H1 (cell line): ENCODE data around the gene CNGB1.

Experiments used
- BRCA1 ChIP-seq: IDR thresholded peaks from 2 replicates; pipeline ENCODE4 v1.6.1; 2012; ENCODE audit warnings: low read depth, low read length, improper control_type of control experiment
- CBX5 ChIP-seq: fragments of 300-800, 300-1000 bp; sonication (generic); IDR thresholded peaks from 2 replicates; pipeline ENCODE4 v1.7.1; 2016; ENCODE audit warnings: antibody characterized with exemption, low read length, low read depth
- EP300 ChIP-seq, 2 experiments: IDR thresholded peaks; 1 replicate in 1 of 2; 2 replicates in 1 of 2; pipeline ENCODE4 v1.6.1; 2011 to 2012; ENCODE audit warnings: low read depth in 2 of 2, low read length in 2 of 2, mild to moderate bottlenecking in 2 of 2, borderline replicate concordance in 1 of 2, inconsistent platforms in 1 of 2, moderate library complexity in 1 of 2
- EZH2 ChIP-seq: fragments of 200-600 bp; sonication (generic); IDR thresholded peaks from 2 replicates; pipeline ENCODE4 v1.7.1; 2012; ENCODE audit warnings: low read depth, mild to moderate bottlenecking, moderate library complexity, low read length, inconsistent platforms; ENCODE audit not compliant: severe bottlenecking
- JUND ChIP-seq: IDR thresholded peaks from 2 replicates; pipeline ENCODE4 v1.6.1; 2011; ENCODE audit warnings: mild to moderate bottlenecking, improper control_type of control experiment, low read length
- KDM5A ChIP-seq: fragments of 200-600 bp; IDR thresholded peaks from 2 replicates; pipeline ENCODE4 v1.7.1; 2012; ENCODE audit warnings: mild to moderate bottlenecking, low read length, inconsistent platforms, mixed read lengths
- POLR2A ChIP-seq, 2 experiments: IDR thresholded peaks; 1 replicate in 1 of 2; 2 replicates in 1 of 2; pipeline ENCODE4 v1.6.1; 2011; ENCODE audit warnings: low read depth in 2 of 2, low read length in 2 of 2, mild to moderate bottlenecking in 2 of 2; ENCODE audit errors: control extremely low read depth in 1 of 2
- POLR2AphosphoS5 ChIP-seq: IDR thresholded peaks from 2 replicates; pipeline ENCODE4 v1.6.1; 2011; ENCODE audit warnings: low read depth, low read length
- RAD21 ChIP-seq, 2 experiments: IDR thresholded peaks in 1 of 2; conservative IDR thresholded peaks in 1 of 2; 2 replicates each; pipeline ENCODE4 v1.6.1; 2011; ENCODE audit warnings: low read depth in 2 of 2, low read length in 2 of 2, improper control_type of control experiment in 1 of 2, inconsistent platforms in 1 of 2, mild to moderate bottlenecking in 1 of 2, moderate library complexity in 1 of 2
- TF ChIP-seq, protein P1 (sequence below), 3 experiments: IDR thresholded peaks; 1 replicate in 2 of 3; 2 replicates in 1 of 3; pipeline versions ENCODE4 v1.5.1 to v1.6.1; 2011; ENCODE audit warnings: low read length in 3 of 3, mild to moderate bottlenecking in 3 of 3, inconsistent platforms in 2 of 3, low read depth in 1 of 3, moderate library complexity in 1 of 3; ENCODE audit not compliant: insufficient read depth in 1 of 3; ENCODE audit errors: control extremely low read depth in 1 of 3
- TF ChIP-seq, protein P2 (sequence below): IDR thresholded peaks from 2 replicates; pipeline ENCODE4 v1.6.1; 2012; ENCODE audit warnings: inconsistent platforms
- TF ChIP-seq, protein P3 (sequence below): IDR thresholded peaks from 2 replicates; pipeline ENCODE4 v1.6.1; 2011; ENCODE audit warnings: low read length, improper control_type of control experiment

DNA sequence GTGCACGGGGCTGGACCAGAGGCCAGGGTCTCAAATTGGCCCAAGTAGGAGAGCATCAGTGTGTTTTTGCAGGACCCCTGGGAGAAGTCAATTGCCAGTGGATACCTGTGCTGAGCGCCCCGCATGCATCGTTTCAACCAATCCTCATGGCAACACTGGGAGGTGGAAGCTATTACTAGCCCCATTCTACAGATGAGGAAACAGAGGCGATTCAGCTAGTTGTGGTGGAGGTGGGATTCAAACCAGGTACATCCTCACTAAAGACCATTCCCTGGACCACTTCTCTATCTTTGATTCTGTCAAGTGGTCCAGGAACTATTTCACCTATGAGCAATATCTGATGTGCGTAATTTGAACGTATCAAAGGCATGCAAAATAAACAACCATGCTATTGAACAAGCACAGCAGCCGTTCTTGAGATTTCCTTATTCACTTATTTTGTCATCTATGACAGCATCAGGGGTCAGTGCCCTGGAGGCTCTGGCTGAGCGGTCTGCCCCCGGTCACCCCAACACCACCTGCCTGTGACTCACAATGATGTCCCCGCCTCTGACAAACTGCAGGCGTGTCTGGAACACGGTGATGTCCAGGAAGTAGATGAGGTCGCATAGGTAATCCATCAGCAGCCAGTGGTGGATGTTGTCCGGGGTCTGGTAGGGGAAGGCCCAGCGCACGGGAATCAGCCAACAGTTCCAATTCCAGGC, 54.0 kb downstream of the CNGB1 start:
- no peak for TF ChIP-seq POLR2A (IDR thresholded peaks at IDR 0.05; ENCODE audit: control extremely low read depth in 1 of 2, low read depth in 2 of 2, low read length in 2 of 2)
- TF ChIP-seq, protein P1, sequence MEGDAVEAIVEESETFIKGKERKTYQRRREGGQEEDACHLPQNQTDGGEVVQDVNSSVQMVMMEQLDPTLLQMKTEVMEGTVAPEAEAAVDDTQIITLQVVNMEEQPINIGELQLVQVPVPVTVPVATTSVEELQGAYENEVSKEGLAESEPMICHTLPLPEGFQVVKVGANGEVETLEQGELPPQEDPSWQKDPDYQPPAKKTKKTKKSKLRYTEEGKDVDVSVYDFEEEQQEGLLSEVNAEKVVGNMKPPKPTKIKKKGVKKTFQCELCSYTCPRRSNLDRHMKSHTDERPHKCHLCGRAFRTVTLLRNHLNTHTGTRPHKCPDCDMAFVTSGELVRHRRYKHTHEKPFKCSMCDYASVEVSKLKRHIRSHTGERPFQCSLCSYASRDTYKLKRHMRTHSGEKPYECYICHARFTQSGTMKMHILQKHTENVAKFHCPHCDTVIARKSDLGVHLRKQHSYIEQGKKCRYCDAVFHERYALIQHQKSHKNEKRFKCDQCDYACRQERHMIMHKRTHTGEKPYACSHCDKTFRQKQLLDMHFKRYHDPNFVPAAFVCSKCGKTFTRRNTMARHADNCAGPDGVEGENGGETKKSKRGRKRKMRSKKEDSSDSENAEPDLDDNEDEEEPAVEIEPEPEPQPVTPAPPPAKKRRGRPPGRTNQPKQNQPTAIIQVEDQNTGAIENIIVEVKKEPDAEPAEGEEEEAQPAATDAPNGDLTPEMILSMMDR (IDR thresholded peaks at IDR 0.05; ENCODE audit: control extremely low read depth in 1 of 3, insufficient read depth in 1 of 3, low read depth in 1 of 3, low read length in 3 of 3) = no peak
- no peak for TF ChIP-seq RAD21 (IDR thresholded peaks at IDR 0.05 in 1 of 2, conservative IDR thresholded peaks at IDR 0.05 in 1 of 2; ENCODE audit: low read depth in 2 of 2, low read length in 2 of 2)
- no peak for TF ChIP-seq EP300 (IDR thresholded peaks at IDR 0.05; ENCODE audit: borderline replicate concordance in 1 of 2, low read depth in 2 of 2, low read length in 2 of 2)
- TF ChIP-seq, protein P2, sequence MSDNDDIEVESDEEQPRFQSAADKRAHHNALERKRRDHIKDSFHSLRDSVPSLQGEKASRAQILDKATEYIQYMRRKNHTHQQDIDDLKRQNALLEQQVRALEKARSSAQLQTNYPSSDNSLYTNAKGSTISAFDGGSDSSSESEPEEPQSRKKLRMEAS = no peak
- no peak for TF ChIP-seq CBX5
- TF ChIP-seq JUND = no peak
- TF ChIP-seq KDM5A = no peak
- TF ChIP-seq BRCA1 = no peak
- no peak for TF ChIP-seq POLR2AphosphoS5
- no peak for TF ChIP-seq EZH2
- TF ChIP-seq, protein P3, sequence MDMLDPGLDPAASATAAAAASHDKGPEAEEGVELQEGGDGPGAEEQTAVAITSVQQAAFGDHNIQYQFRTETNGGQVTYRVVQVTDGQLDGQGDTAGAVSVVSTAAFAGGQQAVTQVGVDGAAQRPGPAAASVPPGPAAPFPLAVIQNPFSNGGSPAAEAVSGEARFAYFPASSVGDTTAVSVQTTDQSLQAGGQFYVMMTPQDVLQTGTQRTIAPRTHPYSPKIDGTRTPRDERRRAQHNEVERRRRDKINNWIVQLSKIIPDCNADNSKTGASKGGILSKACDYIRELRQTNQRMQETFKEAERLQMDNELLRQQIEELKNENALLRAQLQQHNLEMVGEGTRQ = no peak
